Activated CD4-positive, CD25-positive, alpha-beta regulatory T cell (primary cell): ENCODE results near the gene OR9K2.
"Not testable (repeated sequence)": the region's sequence is repeated elsewhere in the genome, so short reads cannot be mapped to it uniquely, and the experiment has no call there.

Source experiments
- DNase-seq, 4 experiments: peaks; one replicate each; lab custom pipeline; 2025; lab: John Stamatoyannopoulos, UW

The OR9K2 gene

GRCh38 chr12:55126106-55126505 lies at the start of gene OR9K2:
OR9K2 (plus strand) TSS chr12:55126406; CDS start chr12:55129835, 3,429 bp downstream.
- no peak for DNase-seq

- DNase-seq: no peak
These were observed 33.6 kb upstream of the OR9K2 start for GRCh38 chr12:55092579-55092978.

GRCh38 chr12:55112378-55112875 lies 13.8 kb upstream of the OR9K2 start:
- DNase-seq: no peak

GRCh38 chr12:55116152-55116551 lies 10.1 kb upstream of the OR9K2 start:
- DNase-seq: no peak

- no peak for DNase-seq
These were observed 6.6 kb downstream of the OR9K2 start for GRCh38 chr12:55132816-55133215.

GRCh38 chr12:55142669-55143565 lies 16.7 kb downstream of the OR9K2 start:
- peak in 1 of 4 experiments; percentile 2 for DNase-seq

- no peak for DNase-seq
These were observed 17.3 kb downstream of the OR9K2 start for GRCh38 chr12:55143566-55143870.

GRCh38 chr12:55167010-55167640 lies 40.9 kb downstream of the OR9K2 start:
- DNase-seq: not testable (repeated sequence)

- no peak for DNase-seq
These were observed 45.2 kb downstream of the OR9K2 start for GRCh38 chr12:55171445-55171844.

- DNase-seq: not testable (repeated sequence)
These were observed 45.6 kb downstream of the OR9K2 start for GRCh38 chr12:55171846-55172245.

GRCh38 chr12:55172686-55173085 lies 46.5 kb downstream of the OR9K2 start:
- no peak for DNase-seq

GRCh38 chr12:55173456-55173855 lies 47.2 kb downstream of the OR9K2 start:
- DNase-seq: no peak
